GM12891 (cell line): ENCODE results near the gene TRAPPC6A.

Source experiments
- PAX5 ChIP-seq: IDR thresholded peaks from 2 replicates; pipeline ENCODE4 v1.6.1; 2011; ENCODE audit warnings: low read length, moderate library complexity, mild to moderate bottlenecking; ENCODE audit not compliant: insufficient read depth, severe bottlenecking
- POLR2A ChIP-seq: IDR thresholded peaks from 2 replicates; pipeline ENCODE4 v1.6.1; 2011; ENCODE audit warnings: low read depth, low read length, control low read depth
- POLR2AphosphoS5 ChIP-seq: IDR thresholded peaks from 2 replicates; pipeline ENCODE4 v1.6.1; 2011; ENCODE audit warnings: low read depth, low read length, control low read depth
- SPI1 ChIP-seq: IDR thresholded peaks from 2 replicates; pipeline ENCODE4 v1.6.1; 2011; ENCODE audit warnings: low read depth, low read length, control low read depth
- TAF1 ChIP-seq: IDR thresholded peaks from 2 replicates; pipeline ENCODE4 v1.6.1; 2011; ENCODE audit warnings: low read depth, low read length, control low read depth

GRCh38 chr19:45189971-45190370, 11.9 kb upstream of the TRAPPC6A start:
- TF ChIP-seq POLR2A (no peak), POLR2AphosphoS5 (no peak), TAF1 (no peak), SPI1 (no peak), PAX5 (no peak)
